Limb (tissue), 2 donors: ENCODE measurements around the gene LAMTOR2.
A peak's percentile ranks its signal among the peaks of the same experiment; 100 is the strongest.
"Not testable (repeated sequence)": the region's sequence is repeated elsewhere in the genome, so short reads cannot be mapped to it uniquely, and the experiment has no call there.

Experiments
- DNase-seq, 2 donors: peaks; one replicate each; pipeline ENCODE4 v3.0.0-alpha.2; 2016; ENCODE audit errors: extremely low spot score in 2 of 2

LAMTOR2 gene

GRCh38 chr1:156051011-156051725 is 3.4 kb upstream of the LAMTOR2 start:
- no peak for DNase-seq

DNA sequence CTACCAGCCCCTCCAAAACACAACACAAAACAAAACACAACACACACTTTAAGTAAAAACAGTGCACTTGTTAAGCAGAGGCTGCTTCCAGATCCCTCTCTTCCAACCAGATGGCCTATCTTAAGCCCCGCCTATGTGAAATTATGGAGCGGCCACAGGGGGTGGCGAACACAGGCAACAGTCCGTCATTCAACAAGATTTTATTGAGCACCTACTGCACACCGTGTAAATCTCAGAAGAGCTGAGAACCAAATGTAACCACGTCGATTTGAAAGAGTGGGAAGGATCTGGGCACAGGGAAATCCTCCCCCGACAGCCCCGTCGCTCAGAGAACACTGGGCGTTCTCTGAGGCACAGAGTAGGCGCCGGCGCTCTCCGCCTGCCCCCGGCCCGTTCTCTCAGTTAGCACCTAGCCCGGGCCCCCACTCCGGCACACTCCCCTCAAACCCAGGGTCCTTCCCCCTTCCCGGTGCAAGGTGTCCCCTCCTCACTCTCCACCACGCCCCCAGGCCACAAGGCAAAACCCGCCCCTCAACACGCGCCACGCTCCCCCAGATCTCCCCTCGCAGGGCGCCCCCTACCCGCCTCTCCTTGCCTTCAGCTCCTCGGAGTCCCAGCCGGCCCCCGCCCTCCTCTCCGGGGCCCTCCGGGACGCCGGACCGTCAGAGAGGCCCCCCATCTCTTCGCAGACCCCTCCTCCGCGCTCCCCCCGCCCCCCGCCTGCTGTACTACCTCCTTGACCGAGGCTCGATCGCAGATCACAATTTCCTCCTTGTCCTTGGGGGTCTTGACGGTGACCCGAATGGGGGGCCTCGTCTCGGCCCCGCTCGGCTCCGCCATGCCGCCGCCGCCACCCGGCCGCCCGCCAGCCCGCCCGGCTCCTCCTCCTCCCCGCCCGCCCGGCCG is 1.5 kb upstream of the LAMTOR2 start:
- DNase-seq: peak; percentile 66 to 89

- peak; percentile 84 to 95 for DNase-seq
These were observed 648 bp upstream of the LAMTOR2 start, which contains the start of gene UBQLN4 for GRCh38 chr1:156053768-156054499. UBQLN4 (minus strand) TSS chr1:156053798; CDS start chr1:156053701, 97 bp downstream.

DNA sequence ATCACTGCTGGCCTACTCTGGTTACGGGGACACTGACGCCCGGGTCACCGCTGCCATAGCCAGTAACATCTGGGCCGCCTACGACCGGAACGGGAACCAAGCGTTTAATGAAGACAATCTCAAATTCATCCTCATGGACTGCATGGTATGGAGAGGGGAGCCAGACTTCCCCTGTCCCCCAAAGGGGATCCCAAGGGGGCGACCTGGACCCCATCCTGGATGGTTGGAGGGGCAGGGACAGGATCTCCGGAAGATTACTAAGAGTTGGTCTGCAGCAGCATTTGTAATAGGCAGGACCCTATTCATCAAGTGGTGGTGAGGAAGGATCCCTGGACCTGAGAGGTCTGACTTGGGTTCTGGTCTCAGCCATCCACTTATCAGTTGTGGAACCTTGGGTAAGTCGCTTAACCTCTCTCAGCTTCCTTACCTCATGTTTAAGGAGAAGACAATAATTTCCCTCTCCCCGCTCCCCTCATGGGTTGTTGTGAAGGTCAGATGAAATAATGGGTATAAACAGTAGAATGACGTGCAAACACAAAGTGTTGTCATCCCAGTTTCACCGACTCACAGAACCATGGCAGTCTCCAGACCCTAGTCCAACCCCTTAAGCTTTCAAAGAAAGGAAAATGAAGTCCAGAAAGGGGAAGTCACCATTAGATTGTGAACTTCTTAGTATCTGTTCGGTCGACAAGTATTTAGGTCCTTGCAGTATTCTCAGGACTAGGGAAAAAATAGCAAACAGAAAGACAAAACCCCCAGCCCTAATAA is 883 bp downstream of the LAMTOR2 start:
- no peak for DNase-seq

GRCh38 chr1:156056326-156056849 is 1.8 kb downstream of the LAMTOR2 start:
- no peak for DNase-seq

DNA sequence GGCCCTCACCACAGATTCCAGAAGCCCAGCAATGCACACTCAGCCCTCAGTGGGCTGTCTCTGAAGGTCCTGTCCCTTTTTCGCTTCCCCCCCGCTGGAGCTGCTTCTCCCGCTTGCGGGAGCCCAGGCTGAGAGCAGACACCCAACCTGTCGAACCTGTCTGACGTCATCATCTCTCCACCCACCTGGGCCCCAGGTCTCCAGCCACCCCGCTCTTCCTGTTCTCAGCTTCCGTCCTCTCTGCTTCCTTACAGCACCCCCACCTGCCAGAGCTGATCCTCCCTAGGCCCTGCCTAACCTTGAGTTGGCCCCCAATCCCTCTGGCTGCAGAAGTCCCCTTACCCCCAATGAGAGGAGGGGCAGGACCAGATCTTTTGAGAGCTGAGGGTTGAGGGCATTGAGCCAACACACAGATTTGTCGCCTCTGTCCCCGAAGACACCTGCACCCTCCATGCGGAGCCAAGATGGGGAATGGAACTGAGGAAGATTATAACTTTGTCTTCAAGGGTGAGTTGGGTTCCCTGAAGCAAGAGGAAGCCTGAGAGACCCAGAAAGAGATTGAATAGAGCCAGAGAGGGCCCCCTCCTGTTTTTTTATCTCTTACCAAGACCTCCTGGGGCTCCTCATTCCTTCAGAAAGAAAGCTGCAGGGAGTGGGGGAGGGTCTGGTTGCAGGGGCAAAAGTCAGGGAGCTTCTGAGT is 6.5 kb downstream of the LAMTOR2 start, which contains the start of gene RAB25:
Gene RAB25, plus strand, starts transcription at position 224 of the 700 bp plus-strand sequence. Its CDS starts 241 bp downstream, at position 465.
- DNase-seq: no peak

- no peak for DNase-seq
These were observed 7.6 kb downstream of the LAMTOR2 start for GRCh38 chr1:156062189-156062588.

- DNase-seq: no peak
These were observed 9.4 kb downstream of the LAMTOR2 start for GRCh38 chr1:156063997-156064285.

- no peak for DNase-seq
These were observed 10.0 kb downstream of the LAMTOR2 start for GRCh38 chr1:156064615-156065014.

- no peak for DNase-seq
These were observed 10.6 kb downstream of the LAMTOR2 start for GRCh38 chr1:156065212-156065611.

GRCh38 chr1:156065871-156066270 is 11.3 kb downstream of the LAMTOR2 start:
- no peak for DNase-seq

DNA sequence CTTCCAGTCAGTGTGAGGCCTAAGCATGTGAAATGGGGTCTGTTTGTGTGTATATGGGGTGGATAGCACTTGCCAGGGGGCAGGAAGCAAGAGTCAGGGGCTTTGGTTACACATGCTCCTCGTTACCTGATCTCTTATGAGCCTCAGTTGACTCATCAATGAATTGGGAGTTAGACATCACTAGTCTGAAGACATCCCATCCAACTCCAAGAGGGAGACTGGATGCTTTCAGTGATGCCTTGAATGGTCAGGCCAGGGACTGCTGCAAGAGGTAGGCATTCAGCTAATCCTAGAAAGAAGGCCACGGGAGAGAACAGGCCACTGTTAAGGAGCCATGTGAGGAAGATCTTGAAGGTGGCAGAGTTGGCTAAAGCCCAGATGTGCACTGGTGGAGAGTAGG is 12.7 kb downstream of the LAMTOR2 start:
- no peak for DNase-seq

DNA sequence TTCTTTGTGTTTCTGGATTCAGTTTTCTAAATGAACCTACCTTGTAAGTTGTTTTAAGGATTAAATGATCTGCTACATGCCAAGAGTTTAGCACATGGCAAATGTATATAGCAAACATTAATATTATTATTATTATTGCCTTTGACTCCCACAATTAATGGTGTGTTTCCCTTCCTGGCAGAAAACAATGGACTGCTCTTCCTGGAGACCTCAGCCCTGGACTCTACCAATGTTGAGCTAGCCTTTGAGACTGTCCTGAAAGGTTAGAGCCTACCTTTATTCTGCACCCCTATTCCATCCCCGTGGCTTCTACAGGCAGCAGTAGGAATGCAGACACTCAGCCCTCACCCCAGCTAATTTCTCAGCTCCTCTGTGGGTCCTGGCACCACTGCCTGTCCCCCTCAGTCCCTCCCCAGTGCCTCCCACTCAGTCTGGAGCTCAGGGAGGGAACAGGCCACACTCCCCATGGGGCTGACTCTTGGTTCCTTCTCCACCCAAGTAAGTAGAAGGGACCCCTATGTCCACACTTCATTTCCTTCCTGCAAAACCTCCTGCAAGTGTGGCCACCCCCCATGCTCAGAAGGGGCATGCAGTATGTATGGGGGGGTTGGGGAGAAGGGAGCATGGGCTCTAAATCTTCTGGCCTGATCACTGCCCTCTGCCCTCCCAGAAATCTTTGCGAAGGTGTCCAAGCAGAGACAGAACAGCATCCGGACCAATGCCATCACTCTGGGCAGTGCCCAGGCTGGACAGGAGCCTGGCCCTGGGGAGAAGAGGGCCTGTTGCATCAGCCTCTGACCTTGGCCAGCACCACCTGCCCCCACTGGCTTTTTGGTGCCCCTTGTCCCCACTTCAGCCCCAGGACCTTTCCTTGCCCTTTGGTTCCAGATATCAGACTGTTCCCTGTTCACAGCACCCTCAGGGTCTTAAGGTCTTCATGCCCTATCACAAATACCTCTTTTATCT is 15.2 kb downstream of the LAMTOR2 start:
- DNase-seq: no peak

DNA sequence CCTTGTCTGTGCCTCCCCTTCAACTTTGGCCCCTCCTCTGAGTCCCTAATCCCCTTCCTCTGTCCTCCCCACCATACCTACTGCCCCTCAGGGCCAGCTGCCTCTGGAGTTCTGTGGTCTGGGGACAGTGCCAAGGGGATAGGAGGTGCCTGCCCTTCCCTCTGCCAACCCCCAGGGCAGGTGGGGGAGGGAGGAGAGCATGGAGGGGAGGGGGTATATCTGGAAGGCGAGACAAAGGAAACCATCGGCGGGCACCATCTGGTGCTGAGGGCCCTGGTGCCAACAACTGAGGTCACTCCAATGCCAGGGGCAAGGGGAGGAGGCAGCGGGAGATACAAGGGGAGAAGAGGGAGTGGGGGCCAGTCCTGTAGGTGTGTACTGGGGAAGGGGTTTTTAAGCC is 16.0 kb downstream of the LAMTOR2 start:
- no peak for DNase-seq

DNA sequence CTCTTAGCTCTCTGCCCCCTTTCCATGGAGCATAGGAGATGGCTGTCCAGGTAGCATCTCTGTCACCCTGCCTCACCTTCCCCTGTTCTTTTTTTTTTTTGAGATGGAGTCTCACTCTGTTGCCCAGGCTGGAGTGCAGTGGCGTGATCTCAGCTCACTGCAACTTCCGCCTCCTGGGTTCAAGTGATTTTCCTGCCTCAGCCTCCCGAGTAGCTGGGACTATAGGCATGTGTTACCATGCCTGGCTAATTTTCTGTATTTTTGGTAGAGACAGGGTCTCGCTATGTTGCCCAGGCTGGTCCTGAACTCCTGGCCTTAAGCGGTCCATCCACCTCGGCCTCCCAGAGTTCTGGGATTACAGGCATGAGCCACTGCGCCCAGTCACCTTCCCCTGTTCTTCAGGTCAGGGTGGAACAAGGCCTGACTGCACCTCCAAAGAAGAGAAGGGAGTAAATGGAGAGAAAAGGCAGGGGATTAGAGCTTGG is 16.8 kb downstream of the LAMTOR2 start:
- not testable (repeated sequence) for DNase-seq

DNA sequence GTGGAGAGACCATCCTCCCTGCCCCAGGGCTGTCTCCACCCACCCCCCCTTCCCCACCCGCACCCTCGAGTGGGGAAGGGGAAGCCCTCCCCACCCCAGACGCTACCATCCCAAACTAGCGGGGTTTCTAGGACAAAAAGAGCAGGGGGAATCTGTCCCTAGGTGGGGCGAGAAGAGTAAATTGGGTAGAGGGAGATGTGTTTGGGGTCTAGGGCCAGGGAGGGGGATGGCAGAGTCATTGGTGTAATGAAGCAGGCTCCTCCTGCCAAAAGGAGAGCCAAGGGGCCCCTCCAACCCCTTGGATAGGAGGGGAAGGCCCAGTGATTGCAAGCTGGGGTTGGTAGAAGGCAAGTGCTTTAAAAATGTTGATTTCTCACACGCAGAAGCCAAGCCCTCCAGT is 17.7 kb downstream of the LAMTOR2 start:
- no peak for DNase-seq

DNA sequence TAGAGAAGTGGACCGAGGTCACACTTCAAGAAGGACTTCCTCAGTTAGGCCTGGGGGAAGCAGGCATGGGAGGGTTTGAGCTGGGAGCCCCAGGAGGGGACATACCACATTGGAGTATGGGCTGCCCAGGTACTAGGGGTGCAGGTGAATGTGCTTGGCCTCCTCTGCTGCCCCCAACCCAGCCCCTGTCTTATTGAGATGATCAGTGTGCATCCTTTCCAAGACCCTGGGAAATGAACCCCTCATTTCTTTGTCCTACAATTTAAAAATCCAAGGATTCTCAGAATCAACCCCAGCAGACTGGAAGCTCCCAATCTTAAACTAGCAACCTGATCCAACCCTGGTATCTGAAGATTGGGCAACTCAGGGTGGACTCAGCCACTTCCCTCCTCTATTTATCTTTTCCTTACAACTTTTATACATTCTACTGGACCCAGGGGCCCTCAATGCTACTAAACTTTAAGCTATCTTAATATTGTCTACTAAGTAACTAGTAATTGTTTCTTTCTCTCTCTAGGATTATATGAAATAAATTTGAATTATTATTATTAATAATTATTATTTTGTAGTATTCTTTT is 18.6 kb downstream of the LAMTOR2 start:
- no peak for DNase-seq

DNA sequence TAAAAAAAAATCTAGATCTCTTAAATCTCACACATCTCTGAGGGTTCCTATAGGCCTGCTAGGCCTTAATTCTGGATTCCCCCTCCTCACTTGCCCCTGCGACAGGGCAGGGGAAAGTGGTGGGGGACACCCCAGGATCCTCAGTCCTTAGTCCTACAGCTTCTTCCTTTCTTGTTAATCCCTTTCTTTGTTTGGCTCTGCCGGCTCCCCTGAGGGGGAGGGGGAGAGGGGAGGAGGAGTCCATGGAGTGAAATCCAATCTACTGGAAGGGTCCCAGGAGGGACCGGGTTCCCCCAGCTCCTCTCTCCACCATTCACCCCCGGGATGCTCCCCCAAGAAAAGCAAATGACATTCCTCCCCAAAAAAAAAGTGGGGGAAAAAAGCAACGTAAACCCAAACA is 19.2 kb downstream of the LAMTOR2 start:
- no peak for DNase-seq

- DNase-seq: no peak
These were observed 20.1 kb downstream of the LAMTOR2 start for GRCh38 chr1:156074661-156075060.
